GM23338 (cell line): Measurements from ENCODE around the gene SLC26A11. TPM values are rescaled to one million over a fixed set of nuclear protein-coding genes. Genes with fewer than 3 reads are reported as not detected.
A peak's percentile ranks its signal among the peaks of the same experiment; 100 is the strongest.

Experiments used
- ATAC-seq: fragments of 200-7000 bp; cut with Tn5 transposase; 3 replicates; pipeline ENCODE4 v1.9.1; 2020
- DNase-seq: peaks from one replicate; pipeline ENCODE4 v3.0.0-alpha.2; 2015; ENCODE audit warnings: low spot score
- H2AFZ ChIP-seq: fragments of 200-600 bp; sonication (generic); 2 replicates; pipeline ENCODE4 v1.8.0; 2016; ENCODE audit warnings: antibody characterized with exemption, mild to moderate bottlenecking, moderate library complexity
- H3F3A ChIP-seq: fragments of 200-600 bp; sonication (generic); replicated peaks from 2 replicates; pipeline ENCODE4 v1.8.0; 2017; ENCODE audit warnings: antibody characterized with exemption, mixed run types, low read depth
- H3K27ac ChIP-seq: fragments of 200-600 bp; sonication (generic); 2 replicates; pipeline ENCODE4 v1.6.1; 2016; ENCODE audit warnings: low read depth
- H3K27me3 ChIP-seq: fragments of 200-600 bp; sonication (generic); 2 replicates; pipeline ENCODE4 v1.8.0; 2016; ENCODE audit warnings: mild to moderate bottlenecking, mixed run types, moderate library complexity; ENCODE audit not compliant: insufficient read depth
- H3K36me3 ChIP-seq: fragments of 200-600 bp; sonication (generic); 2 replicates; pipeline ENCODE4 v1.8.0; 2016; ENCODE audit warnings: mild to moderate bottlenecking; ENCODE audit not compliant: insufficient read depth
- H3K4me1 ChIP-seq: fragments of 200-600 bp; sonication (generic); 2 replicates; pipeline ENCODE4 v1.8.0; 2016; ENCODE audit warnings: mild to moderate bottlenecking, moderate library complexity; ENCODE audit not compliant: insufficient read depth
- H3K4me2 ChIP-seq: fragments of 200-600 bp; sonication (generic); 2 replicates; pipeline ENCODE4 v1.7.1; 2017; ENCODE audit warnings: mixed run types
- H3K4me3 ChIP-seq: fragments of 200-600 bp; sonication (generic); 2 replicates; pipeline ENCODE4 v1.6.1; 2016; ENCODE audit warnings: mixed run types
- H3K79me2 ChIP-seq: fragments of 200-600 bp; sonication (generic); replicated peaks from 2 replicates; pipeline ENCODE4 v1.8.0; 2017; ENCODE audit warnings: mild to moderate bottlenecking; ENCODE audit not compliant: insufficient read depth
- H3K9me2 ChIP-seq: fragments of 200-600 bp; sonication (generic); 2 replicates; pipeline ENCODE4 v1.8.0; 2017; ENCODE audit not compliant: insufficient read depth
- H4K20me1 ChIP-seq: fragments of 200-600 bp; sonication (generic); replicated peaks from 2 replicates; pipeline ENCODE4 v1.8.0; 2017; ENCODE audit warnings: mild to moderate bottlenecking; ENCODE audit not compliant: insufficient read depth
- H3K27ac Mint-ChIP-seq: 2 replicates; pipeline ENCODE4 v1.8.0; 2020; ENCODE audit warnings: inconsistent platforms, mild to moderate bottlenecking, moderate library complexity, mixed read lengths
- H3K27me3 Mint-ChIP-seq: 3 replicates; pipeline ENCODE4 v1.8.0; 2022; ENCODE audit warnings: low read depth, mild to moderate bottlenecking, moderate library complexity, mixed read lengths, inconsistent platforms; ENCODE audit not compliant: insufficient read depth, poor library complexity
- H3K36me3 Mint-ChIP-seq: 3 replicates; pipeline ENCODE4 v1.8.0; 2021; ENCODE audit warnings: low read depth, mild to moderate bottlenecking, inconsistent platforms, moderate library complexity, mixed read lengths
- H3K4me1 Mint-ChIP-seq: 3 replicates; pipeline ENCODE4 v1.8.0; 2020; ENCODE audit warnings: mild to moderate bottlenecking, inconsistent platforms, mixed read lengths
- H3K4me3 Mint-ChIP-seq: 3 replicates; pipeline ENCODE4 v1.8.0; 2021; ENCODE audit warnings: moderate library complexity, mild to moderate bottlenecking, inconsistent platforms, mixed read lengths
- H3K9me3 Mint-ChIP-seq: 3 replicates; pipeline ENCODE4 v1.8.0; 2020; ENCODE audit warnings: moderate library complexity, mild to moderate bottlenecking, inconsistent platforms, mixed read lengths
- CREB1 ChIP-seq: fragments of 250-450 bp; sonication (Bioruptor Pico); IDR thresholded peaks from 2 replicates; pipeline ENCODE4 v1.5.0; 2020; ENCODE audit warnings: low read depth, mild to moderate bottlenecking, moderate library complexity
- EZH2 ChIP-seq: fragments of 200-600 bp; sonication (generic); IDR thresholded peaks from one replicate; pipeline ENCODE4 v1.8.0; 2017; ENCODE audit warnings: antibody characterized with exemption, mild to moderate bottlenecking, low read depth; ENCODE audit not compliant: unreplicated experiment
- EZH2phosphoT487 ChIP-seq: fragments of 200-600 bp; sonication (generic); IDR thresholded peaks from one replicate; pipeline ENCODE4 v1.8.1; 2018; ENCODE audit warnings: antibody characterized with exemption; ENCODE audit not compliant: unreplicated experiment
- JUNB ChIP-seq: IDR thresholded peaks from one replicate; pipeline ENCODE4 v1.6.1; 2016; ENCODE audit warnings: antibody characterized with exemption; ENCODE audit not compliant: unreplicated experiment
- NANOG ChIP-seq: IDR thresholded peaks from 2 replicates; pipeline ENCODE4 v1.6.1; 2016; ENCODE audit warnings: antibody characterized with exemption, borderline replicate concordance
- POLR2AphosphoS5 ChIP-seq: IDR thresholded peaks from 2 replicates; pipeline ENCODE4 v1.6.1; 2016; ENCODE audit warnings: antibody characterized with exemption, low read depth
- STAT1 ChIP-seq: IDR thresholded peaks from one replicate; pipeline ENCODE4 v1.6.1; 2016; ENCODE audit warnings: antibody characterized with exemption; ENCODE audit not compliant: unreplicated experiment
- ZNF114 ChIP-seq: fragments of 250-450 bp; sonication (Bioruptor Pico); IDR thresholded peaks from 2 replicates; pipeline ENCODE4 v1.5.0; 2020; ENCODE audit warnings: mild to moderate bottlenecking, moderate library complexity
- polyA plus RNA-seq: library from polyadenylated mRNA; unstranded; fragments of >200 nt; fragmentation: Nextera tagmentation; extraction: Ambion mirVana; gene quantifications from 2 replicates; pipeline ENCODE4 v1.2.1, GENCODE V29; 2016
- total RNA-seq: library from RNA; depleted of rRNA; stranded (reverse); fragments of >200 nt; shearing (Covaris generic); gene quantifications from 2 replicates; pipeline ENCODE4 v1.2.3, GENCODE V29; 2014
- TF ChIP-seq, protein P1 (sequence below): IDR thresholded peaks from one replicate; pipeline ENCODE4 v1.6.1; 2018; ENCODE audit warnings: antibody characterized with exemption; ENCODE audit not compliant: unreplicated experiment
- TF ChIP-seq, protein P2 (sequence below), 2 experiments: fragments of 200-600 bp in 1 of 2; sonication (generic) in 1 of 2; conservative IDR thresholded peaks; 2 replicates each; pipeline versions ENCODE4 v1.5.1 to v1.6.1; 2016 to 2017; ENCODE audit warnings: antibody characterized with exemption in 2 of 2, low read depth in 2 of 2, mild to moderate bottlenecking in 2 of 2, moderate library complexity in 1 of 2

The SLC26A11 gene
- total and polyA plus RNA-seq, 2 experiments from 2014 or later: 10.9 to 23.0 TPM

DNA sequence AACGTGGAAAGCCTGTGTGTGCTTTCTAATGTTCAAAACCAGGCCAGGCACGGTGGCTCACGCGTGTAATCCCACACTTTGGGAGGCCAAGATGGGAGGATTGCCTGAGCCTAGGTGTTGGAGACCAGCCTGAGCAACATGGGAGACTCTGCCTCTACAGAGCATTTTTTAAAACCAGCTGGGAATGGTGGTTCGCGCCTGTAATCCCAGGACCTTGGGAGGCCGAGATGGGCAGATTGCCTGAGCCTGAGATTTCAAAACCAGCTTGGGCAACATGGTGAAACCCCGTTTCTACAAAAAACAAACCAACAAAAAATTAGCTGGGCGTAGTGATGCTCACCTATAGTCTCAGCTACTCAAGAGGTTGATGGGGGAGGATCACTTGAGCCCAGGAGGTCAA lies 66.8 kb downstream of the SLC26A11 start:
- peaks cover 40% of the 10 kb centered on the region for H3K36me3 Mint-ChIP-seq

DNA sequence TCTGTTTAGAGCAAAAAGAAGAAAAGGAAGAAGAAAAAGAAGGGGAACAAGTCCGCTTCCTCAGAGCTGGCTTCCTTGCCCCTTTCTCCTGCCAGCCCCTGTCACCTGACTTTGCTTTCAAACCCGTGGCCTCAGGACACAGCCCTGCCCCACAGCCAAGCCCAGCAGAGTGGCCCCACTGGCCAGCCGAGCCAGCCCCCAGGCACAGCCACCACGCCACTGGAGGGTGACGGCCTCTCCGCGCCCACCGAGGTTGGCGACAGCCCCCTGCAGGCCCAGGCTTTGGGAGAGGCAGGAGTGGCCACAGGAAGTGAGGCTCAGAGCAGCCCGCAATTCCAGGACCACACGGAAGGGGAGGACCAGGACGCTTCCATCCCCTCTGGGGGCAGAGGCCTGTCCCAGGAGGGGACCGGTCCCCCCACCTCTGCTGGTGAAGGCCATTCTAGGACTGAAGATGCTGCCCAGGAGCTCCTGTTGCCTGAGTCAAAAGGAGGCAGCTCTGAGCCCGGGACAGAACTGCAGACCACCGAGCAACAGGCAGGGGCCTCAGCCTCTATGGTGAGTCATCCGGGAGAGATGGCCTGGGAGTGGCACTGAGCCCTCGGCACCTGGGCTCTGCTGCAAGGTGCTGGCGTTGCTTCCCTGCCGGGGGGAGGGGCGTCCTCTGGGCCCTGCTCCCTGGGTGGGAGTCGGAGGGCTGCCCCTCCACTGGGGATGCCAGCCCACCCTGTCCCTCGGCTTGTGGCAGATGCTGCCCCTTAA lies 67.8 kb downstream of the SLC26A11 start:
- Histone ChIP-seq H2AFZ (no peak overlapping the region), H3K4me2 (no peak overlapping the region), H3K4me1 (no peaks in the 10 kb centered on the region), H3K9me2 (no peaks in the 10 kb centered on the region), H3F3A (no peaks in the 10 kb centered on the region), H3K4me3 (no peak overlapping the region), H3K27ac (no peak overlapping the region), H4K20me1 (peaks cover 4% of the 10 kb centered on the region; the same call in 1 of the 2 replicates), H3K27me3 (no peaks in the 10 kb centered on the region), H3K36me3 (peaks cover 13% of the 10 kb centered on the region; the same call in 1 of the 2 replicates), H3K79me2 (no peaks in the 10 kb centered on the region)
- no peak for DNase-seq
- H3K27ac Mint-ChIP-seq: peak overlapping the region; percentile 85; the same call in 1 of the 2 replicates
- H3K9me3 Mint-ChIP-seq: no peaks in the 10 kb centered on the region
- ATAC-seq: no peak
- peaks cover 13% of the 10 kb centered on the region for H3K4me1 Mint-ChIP-seq
- H3K36me3 Mint-ChIP-seq: peaks cover 44% of the 10 kb centered on the region
- H3K4me3 Mint-ChIP-seq: no peak overlapping the region
- no peak for TF ChIP-seq ZNF114 (CRISPR knock-in tag)
- TF ChIP-seq NANOG: no peak
- TF ChIP-seq, protein P1, sequence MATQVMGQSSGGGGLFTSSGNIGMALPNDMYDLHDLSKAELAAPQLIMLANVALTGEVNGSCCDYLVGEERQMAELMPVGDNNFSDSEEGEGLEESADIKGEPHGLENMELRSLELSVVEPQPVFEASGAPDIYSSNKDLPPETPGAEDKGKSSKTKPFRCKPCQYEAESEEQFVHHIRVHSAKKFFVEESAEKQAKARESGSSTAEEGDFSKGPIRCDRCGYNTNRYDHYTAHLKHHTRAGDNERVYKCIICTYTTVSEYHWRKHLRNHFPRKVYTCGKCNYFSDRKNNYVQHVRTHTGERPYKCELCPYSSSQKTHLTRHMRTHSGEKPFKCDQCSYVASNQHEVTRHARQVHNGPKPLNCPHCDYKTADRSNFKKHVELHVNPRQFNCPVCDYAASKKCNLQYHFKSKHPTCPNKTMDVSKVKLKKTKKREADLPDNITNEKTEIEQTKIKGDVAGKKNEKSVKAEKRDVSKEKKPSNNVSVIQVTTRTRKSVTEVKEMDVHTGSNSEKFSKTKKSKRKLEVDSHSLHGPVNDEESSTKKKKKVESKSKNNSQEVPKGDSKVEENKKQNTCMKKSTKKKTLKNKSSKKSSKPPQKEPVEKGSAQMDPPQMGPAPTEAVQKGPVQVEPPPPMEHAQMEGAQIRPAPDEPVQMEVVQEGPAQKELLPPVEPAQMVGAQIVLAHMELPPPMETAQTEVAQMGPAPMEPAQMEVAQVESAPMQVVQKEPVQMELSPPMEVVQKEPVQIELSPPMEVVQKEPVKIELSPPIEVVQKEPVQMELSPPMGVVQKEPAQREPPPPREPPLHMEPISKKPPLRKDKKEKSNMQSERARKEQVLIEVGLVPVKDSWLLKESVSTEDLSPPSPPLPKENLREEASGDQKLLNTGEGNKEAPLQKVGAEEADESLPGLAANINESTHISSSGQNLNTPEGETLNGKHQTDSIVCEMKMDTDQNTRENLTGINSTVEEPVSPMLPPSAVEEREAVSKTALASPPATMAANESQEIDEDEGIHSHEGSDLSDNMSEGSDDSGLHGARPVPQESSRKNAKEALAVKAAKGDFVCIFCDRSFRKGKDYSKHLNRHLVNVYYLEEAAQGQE: no peak
- no peak for TF ChIP-seq STAT1
- TF ChIP-seq EZH2phosphoT487: no peak
- peaks cover 4% of the 10 kb centered on the region for H3K27me3 Mint-ChIP-seq

More for the DNA sequence above, 66.8 kb downstream of the SLC26A11 start:
- H3K4me3 ChIP-seq: no peak overlapping the region
- no peak overlapping the region for H3K4me2 ChIP-seq
- H3K79me2 ChIP-seq: no peaks in the 10 kb centered on the region
- Mint-ChIP-seq H3K9me3 (no peaks in the 10 kb centered on the region), H3K4me3 (no peak overlapping the region), H3K27ac (peak overlapping the region; percentile 85; the same call in 1 of the 2 replicates), H3K4me1 (peaks cover 14% of the 10 kb centered on the region), H3K27me3 (peaks cover 4% of the 10 kb centered on the region)
- no peaks in the 10 kb centered on the region for H3F3A ChIP-seq
- H3K9me2 ChIP-seq: no peaks in the 10 kb centered on the region
- ATAC-seq (no peak), DNase-seq (no peak)
- no peaks in the 10 kb centered on the region for H3K4me1 ChIP-seq
- no peaks in the 10 kb centered on the region for H3K27me3 ChIP-seq
- H3K27ac ChIP-seq: no peak overlapping the region
- no peak overlapping the region for H2AFZ ChIP-seq
- H3K36me3 ChIP-seq: peaks cover 13% of the 10 kb centered on the region; the same call in 1 of the 2 replicates
- TF ChIP-seq ZNF114 (CRISPR knock-in tag) (no peak), EZH2phosphoT487 (no peak), JUNB (no peak), POLR2AphosphoS5 (no peak), CREB1 (CRISPR knock-in tag) (no peak), STAT1 (no peak), EZH2 (no peak), NANOG (no peak)
- TF ChIP-seq, protein P2, sequence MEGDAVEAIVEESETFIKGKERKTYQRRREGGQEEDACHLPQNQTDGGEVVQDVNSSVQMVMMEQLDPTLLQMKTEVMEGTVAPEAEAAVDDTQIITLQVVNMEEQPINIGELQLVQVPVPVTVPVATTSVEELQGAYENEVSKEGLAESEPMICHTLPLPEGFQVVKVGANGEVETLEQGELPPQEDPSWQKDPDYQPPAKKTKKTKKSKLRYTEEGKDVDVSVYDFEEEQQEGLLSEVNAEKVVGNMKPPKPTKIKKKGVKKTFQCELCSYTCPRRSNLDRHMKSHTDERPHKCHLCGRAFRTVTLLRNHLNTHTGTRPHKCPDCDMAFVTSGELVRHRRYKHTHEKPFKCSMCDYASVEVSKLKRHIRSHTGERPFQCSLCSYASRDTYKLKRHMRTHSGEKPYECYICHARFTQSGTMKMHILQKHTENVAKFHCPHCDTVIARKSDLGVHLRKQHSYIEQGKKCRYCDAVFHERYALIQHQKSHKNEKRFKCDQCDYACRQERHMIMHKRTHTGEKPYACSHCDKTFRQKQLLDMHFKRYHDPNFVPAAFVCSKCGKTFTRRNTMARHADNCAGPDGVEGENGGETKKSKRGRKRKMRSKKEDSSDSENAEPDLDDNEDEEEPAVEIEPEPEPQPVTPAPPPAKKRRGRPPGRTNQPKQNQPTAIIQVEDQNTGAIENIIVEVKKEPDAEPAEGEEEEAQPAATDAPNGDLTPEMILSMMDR (conservative IDR thresholded peaks at IDR 0.05; ENCODE audit: low read depth in 2 of 2): no peak
- H4K20me1 ChIP-seq: peaks cover 8% of the 10 kb centered on the region; the same call in 1 of the 2 replicates
